SH-SY5Y (cell line): Measurements from ENCODE around the gene ABRACL.

ENCODE experiments used
- GATA2 ChIP-seq: IDR thresholded peaks from 2 replicates; pipeline ENCODE4 v1.6.1; 2011; ENCODE audit warnings: mild to moderate bottlenecking, low read depth, low read length
- GATA3 ChIP-seq: IDR thresholded peaks from 2 replicates; pipeline ENCODE4 v1.6.1; 2011; ENCODE audit warnings: low read depth, mild to moderate bottlenecking, low read length, moderate library complexity

DNA sequence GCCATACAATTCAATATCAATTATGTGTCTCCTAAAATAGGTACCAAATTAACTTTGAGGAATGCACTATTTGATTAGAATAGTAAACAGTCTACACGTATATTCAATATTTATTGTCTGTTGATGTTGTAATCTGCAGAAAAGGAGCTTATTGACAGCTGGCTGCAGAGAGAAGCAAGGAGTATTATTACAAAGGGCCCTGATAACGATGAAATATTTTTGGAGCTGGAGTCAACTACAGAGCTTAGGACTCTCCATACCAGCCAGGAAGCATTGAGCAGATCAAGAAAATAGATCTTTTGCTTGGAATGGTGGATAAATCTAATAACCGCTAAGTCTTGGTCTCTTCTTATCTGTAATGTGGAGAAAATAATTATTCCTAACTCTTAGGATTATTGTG lies 25.5 kb downstream of the ABRACL start:
- TF ChIP-seq GATA2 = no peak
- TF ChIP-seq GATA3 = no peak
